Pancreas (tissue), 10 donors: ENCODE results near the gene TSGA10IP. TPM values are rescaled to one million over a fixed set of nuclear protein-coding genes. Genes with fewer than 3 reads are reported as not detected.
A peak's percentile ranks its signal among the peaks of the same experiment; 100 is the strongest.

ENCODE experiments used
- ATAC-seq, 4 donors: fragments of 200-7000 bp; cut with Tn5 transposase; one replicate each; pipeline versions ENCODE4 v1.8.0 to v1.9.1; 2020; ENCODE audit warnings: mild to moderate bottlenecking in 4 of 4, moderate library complexity in 4 of 4
- DNase-seq, 6 donors: peaks; one replicate each; pipeline ENCODE4 v3.0.0-alpha.2; 2020
- FAIRE-seq: peaks from 2 replicates; lab custom pipeline; 2012; peaks lifted over from hg19 to GRCh38; lab: Jason Lieb, UNC
- H3K27ac ChIP-seq, 4 donors: fragments of 200-600 bp; sonication (generic); 1 replicate in 3 of 4; 2 replicates in 1 of 4; pipeline versions ENCODE4 v1.5.0 to v1.8.0; 2020
- H3K27me3 ChIP-seq, 4 donors: fragments of 200-600 bp; one replicate each; pipeline ENCODE4 v1.8.0; 2021
- H3K36me3 ChIP-seq, 3 donors: fragments of 200-600 bp; sonication (generic) in 1 of 3; one replicate each; pipeline versions ENCODE4 v1.5.0 to v1.8.0; 2020 to 2021
- H3K4me1 ChIP-seq, 3 donors: fragments of 200-600 bp; one replicate each; pipeline ENCODE4 v1.8.0; 2021
- H3K4me3 ChIP-seq, 4 donors: fragments of 200-600 bp; sonication (generic) in 2 of 4; one replicate each; pipeline versions ENCODE4 v1.5.0 to v1.8.0; 2020 to 2021
- H3K9me3 ChIP-seq, 4 donors: fragments of 200-600 bp; one replicate each; pipeline ENCODE4 v1.8.0; 2021
- WGBS, 2 donors: extraction: QIAGEN DNeasy Blood & Tissue Kit; methylation state at CpG; one replicate each; pipeline ENCODE4 v1.1.7; 2013; 5-methylcytosine and 5-hydroxymethylcytosine counted together
- intact Hi-C, 3 donors: fragments of 100-400 bp; cut with DNase I; formaldehyde crosslinking; loops; one replicate each; pipeline versions ENCODE4 v1.11.1 to v1.14.2; 2022
- polyA plus RNA-seq, 2 donors: library from polyadenylated mRNA; stranded (reverse); fragments of 200-250 nt; gene quantifications; one replicate each; pipeline ENCODE4 v1.2.3, GENCODE V29; 2013
- total RNA-seq, 6 donors: library from RNA; stranded (reverse); fragmentation: NEBNext Ultra II Directional in 4 of 6; extraction: Animal tissue kit (Norgen Biotek cat#: 25700) in 4 of 6; gene quantifications; one replicate each; pipeline versions ENCODE4 v1.2.1 to v1.2.4, GENCODE V29; 2021 to 2023
- TF ChIP-seq, protein P1 (sequence below), 4 donors: fragments of 200-600 bp; sonication (generic) in 3 of 4; IDR thresholded peaks; one replicate each; pipeline versions ENCODE4 v1.5.0 to v1.8.0; 2021; ENCODE audit warnings: antibody characterized with exemption in 4 of 4
- donor health status: healthy with polysubstance abuse.
- donor health status: DM: no; HTN: no; CAD: no; lungs with moderate emphysema.
- donor health status: DM: no; HTN: no; CAD: no.
- donor health status: control.
- donor health status: control.
- donor health status: Bipolar disorder and iron deficiency.
- donor health status: DM: yes; HTN: yes; CAD: no.
- donor health status: DM: no; HTN: no; CAD: no.
- donor health status: DM: no; HTN: no; CAD: no.
- donor health status: DM: yes; HTN: yes; CAD: no.

The TSGA10IP gene
- total and polyA plus RNA-seq, 8 donors: 0.19 TPM; not detected in 7

DNA sequence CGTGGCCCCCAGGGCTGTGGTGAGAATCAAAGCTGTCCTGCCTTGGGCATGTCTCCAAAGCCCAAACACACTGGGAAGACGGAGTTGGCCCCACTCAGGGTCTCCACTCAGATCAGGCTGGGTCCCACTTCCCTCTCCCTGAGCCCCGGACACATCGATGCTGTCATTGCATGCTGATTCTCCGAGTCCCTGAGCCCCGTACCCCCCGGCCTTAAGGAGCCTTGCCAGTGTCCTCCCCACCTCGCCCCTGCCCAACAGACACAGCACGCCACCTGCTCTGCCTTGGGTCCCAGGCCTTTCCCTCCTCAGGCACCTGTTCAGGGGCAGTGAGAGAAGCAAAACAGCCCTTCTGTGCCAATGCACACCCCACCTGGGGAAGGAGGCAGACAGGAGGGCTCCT lies 42.1 kb downstream of the TSGA10IP start:
- 67 to 83% methylated on average over 9 of the region's 9 CpGs for WGBS, 2 donors
- FAIRE-seq (no peak), DNase-seq (no peak), ATAC-seq (no peak)
- no peaks in the 10 kb centered on the region for H3K27me3 ChIP-seq
- H3K4me1 ChIP-seq: no peaks in the 10 kb centered on the region
- intact Hi-C loops: loop anchor here in 2 of 3 donors (5.0 to 10.0 kb wide), 4 partner anchors 100 to 363 kb away; partner anchors contain the start of gene FIBP (in 1 of the 2)
- TF ChIP-seq, protein P1, sequence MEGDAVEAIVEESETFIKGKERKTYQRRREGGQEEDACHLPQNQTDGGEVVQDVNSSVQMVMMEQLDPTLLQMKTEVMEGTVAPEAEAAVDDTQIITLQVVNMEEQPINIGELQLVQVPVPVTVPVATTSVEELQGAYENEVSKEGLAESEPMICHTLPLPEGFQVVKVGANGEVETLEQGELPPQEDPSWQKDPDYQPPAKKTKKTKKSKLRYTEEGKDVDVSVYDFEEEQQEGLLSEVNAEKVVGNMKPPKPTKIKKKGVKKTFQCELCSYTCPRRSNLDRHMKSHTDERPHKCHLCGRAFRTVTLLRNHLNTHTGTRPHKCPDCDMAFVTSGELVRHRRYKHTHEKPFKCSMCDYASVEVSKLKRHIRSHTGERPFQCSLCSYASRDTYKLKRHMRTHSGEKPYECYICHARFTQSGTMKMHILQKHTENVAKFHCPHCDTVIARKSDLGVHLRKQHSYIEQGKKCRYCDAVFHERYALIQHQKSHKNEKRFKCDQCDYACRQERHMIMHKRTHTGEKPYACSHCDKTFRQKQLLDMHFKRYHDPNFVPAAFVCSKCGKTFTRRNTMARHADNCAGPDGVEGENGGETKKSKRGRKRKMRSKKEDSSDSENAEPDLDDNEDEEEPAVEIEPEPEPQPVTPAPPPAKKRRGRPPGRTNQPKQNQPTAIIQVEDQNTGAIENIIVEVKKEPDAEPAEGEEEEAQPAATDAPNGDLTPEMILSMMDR (IDR thresholded peaks at IDR 0.05): no peak
- no peak overlapping the region for H3K27ac ChIP-seq
- no peaks in the 10 kb centered on the region for H3K9me3 ChIP-seq
- no peaks in the 10 kb centered on the region for H3K36me3 ChIP-seq
- no peak overlapping the region for H3K4me3 ChIP-seq

DNA sequence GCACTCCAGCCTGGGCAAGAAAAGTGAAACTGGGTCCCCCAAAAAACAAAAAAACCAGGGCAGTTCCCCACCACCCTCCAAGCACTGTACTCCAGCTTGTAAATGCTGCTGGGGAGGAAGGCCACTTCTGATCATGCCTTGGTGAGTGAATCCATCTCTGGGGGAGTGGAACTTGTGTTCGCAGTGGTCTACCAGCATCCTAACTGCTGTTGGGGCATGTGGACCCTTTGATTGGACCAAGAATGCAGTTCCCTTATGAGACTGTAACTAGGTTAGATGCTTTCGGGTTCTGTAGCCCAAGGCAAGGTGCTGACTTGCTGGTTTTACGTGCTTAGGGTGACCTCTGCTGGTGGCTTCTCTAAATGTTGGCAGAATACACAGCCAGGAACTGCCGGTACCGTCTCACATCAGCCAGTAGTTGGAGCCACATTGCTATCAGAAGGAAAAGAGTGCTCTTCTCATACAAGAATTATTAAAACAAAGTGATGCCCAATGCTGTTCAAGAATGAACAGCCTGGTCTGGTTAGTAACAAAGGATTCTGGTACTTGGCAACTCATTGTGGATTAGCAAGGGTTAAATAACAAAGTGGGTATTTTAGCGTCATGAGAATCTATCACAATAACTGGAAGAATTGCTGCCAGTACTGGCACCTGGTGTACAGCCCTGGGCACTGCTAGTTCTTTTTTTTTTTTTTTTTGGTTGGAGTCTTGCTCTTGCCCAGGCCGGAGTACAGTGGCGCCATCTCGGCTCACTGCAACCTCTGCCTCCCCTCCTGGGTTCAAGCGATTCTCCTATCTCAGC lies 43.7 kb downstream of the TSGA10IP start:
- H3K4me3 ChIP-seq: no peak overlapping the region
- TF ChIP-seq, protein P1 (IDR thresholded peaks at IDR 0.05): peak; percentile 56 to 91 (median 84)
- no peaks in the 10 kb centered on the region for H3K9me3 ChIP-seq
- no peak overlapping the region for H3K27ac ChIP-seq
- ATAC-seq: peak; percentile 97 to 100 (median 100)
- no peaks in the 10 kb centered on the region for H3K4me1 ChIP-seq
- H3K36me3 ChIP-seq: no peaks in the 10 kb centered on the region
- WGBS, 2 donors: 10 to 11% methylated on average over 10 of the region's 10 CpGs
- peak in 5 of 6 donors; percentile 69 to 95 (median 84) for DNase-seq
- intact Hi-C loops: loop anchor here in 2 of 3 donors (5.0 to 10.0 kb wide), 4 partner anchors 102 to 364 kb away; partner anchors contain the start of gene FIBP (in 1 of the 2)
- FAIRE-seq: peak; percentile 94
- no peaks in the 10 kb centered on the region for H3K27me3 ChIP-seq

DNA sequence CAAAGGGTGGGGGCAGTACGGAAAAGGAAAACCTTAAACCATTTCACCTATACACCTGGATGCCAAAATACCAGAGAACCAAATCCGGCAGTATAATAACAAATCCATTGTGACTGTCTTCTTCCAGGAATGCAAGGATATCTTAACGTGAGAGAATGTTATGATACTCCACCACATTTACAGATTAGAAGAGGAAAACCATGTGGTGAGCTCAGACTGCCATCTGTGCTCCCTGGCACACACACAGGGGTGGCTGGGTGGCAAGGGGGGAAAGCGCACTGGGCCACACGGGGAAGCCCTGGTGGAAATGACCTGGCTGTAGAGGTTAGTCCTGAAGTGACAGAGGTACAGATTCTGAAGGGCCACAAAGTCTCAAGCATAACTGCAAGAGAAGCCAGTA lies 46.8 kb downstream of the TSGA10IP start:
- intact Hi-C loops: no loop called here
- ATAC-seq (no peak), DNase-seq (no peak), FAIRE-seq (no peak)
- Histone ChIP-seq H3K9me3 (no peaks in the 10 kb centered on the region), H3K27ac (no peak overlapping the region), H3K36me3 (peaks cover 0 to under 1% (median 0%) of the 10 kb centered on the region in 3 donors), H3K27me3 (no peaks in the 10 kb centered on the region), H3K4me3 (no peak overlapping the region), H3K4me1 (no peaks in the 10 kb centered on the region)
- 79 to 84% methylated on average over 5 of the region's 5 CpGs for WGBS, 2 donors
- TF ChIP-seq, protein P1 (IDR thresholded peaks at IDR 0.05): no peak

DNA sequence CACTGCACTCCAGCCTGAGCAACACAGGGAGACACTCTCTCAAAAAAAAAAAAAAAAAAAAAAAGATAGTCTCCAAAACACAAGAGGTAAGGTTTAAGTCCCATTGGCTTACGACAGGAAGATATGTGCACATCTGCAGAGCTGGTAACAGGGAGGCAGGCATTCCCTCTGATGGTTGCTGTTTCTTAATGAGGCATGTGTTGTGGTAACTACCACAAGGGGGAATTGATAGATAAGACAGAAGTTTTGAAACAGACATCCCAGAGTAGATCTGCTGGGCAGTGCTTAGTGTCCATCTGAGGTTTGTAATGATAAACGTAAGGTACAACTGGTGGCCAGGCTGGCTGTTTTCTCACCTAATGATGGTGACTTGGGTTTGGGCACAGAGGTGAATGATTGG lies 52.0 kb downstream of the TSGA10IP start:
- TF ChIP-seq, protein P1 (IDR thresholded peaks at IDR 0.05): no peak
- H3K27me3 ChIP-seq: no peaks in the 10 kb centered on the region
- H3K27ac ChIP-seq: no peak overlapping the region
- intact Hi-C loops: no loop called here
- H3K9me3 ChIP-seq: no peaks in the 10 kb centered on the region
- no peak overlapping the region for H3K4me3 ChIP-seq
- H3K36me3 ChIP-seq: peaks cover 2 to 32% (median 22%) of the 10 kb centered on the region in 3 donors
- 87 to 89% methylated on average over 2 of the region's 2 CpGs for WGBS, 2 donors
- no peak for FAIRE-seq
- peaks cover 0 to 9% (median 0%) of the 10 kb centered on the region in 3 donors for H3K4me1 ChIP-seq
- DNase-seq: no peak
- no peak for ATAC-seq
